ENCODE results near the gene BMPR1A. TPM values are rescaled to one million over a fixed set of nuclear protein-coding genes. Genes with fewer than 3 reads are reported as not detected.
A peak's percentile ranks its signal among the peaks of the same experiment; 100 is the strongest.

Gene BMPR1A
- total RNA-seq, 6 experiments from 2014 or later = 9.9 to 20.4 (median 12.4) TPM

DNA sequence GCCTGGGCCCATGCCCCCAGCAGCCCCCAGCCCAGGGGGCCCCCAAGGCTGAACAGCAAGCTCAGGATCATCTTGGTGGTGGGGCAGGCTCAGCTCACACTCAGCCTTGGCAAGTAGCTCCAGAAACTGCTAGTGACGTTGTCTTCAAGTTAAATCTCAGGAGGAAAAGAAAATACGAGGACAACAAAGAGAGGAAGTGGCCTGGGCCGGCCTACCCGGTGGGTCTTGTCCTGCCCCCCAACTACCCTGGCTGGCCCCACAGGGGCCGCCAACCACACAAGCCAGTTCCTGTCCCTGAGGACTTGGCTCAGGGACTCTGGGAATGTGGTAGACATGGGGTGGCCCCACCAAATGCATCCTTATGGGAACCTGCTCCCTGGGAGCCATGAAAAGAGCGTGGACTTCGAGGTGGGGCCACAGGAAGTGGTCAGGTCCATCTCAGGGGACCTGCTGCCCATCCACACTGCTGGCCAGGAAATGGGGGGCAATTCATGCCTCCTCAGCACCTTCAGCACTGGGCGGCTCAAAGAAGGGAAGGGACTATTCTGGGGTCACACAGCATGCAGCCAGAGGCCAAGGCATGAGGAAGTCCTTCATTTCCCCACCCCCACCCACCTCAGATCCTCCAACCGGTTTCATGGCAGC lies 201.2 kb downstream of the BMPR1A start, which contains the start of gene MMRN2:
TSS of gene MMRN2 (minus strand) at position 145 of the 645 bp plus-strand sequence. CDS start at position 71, 74 bp downstream.
- no peaks in the 10 kb centered on the region for H3K9me3 ChIP-seq
- peak within 1 kb of the TSS; percentile 16 to 24 (median 18) for H3K4me3 ChIP-seq
- 63% methylated on average over 5 of the region's 9 CpGs for WGBS (ENCODE audit: insufficient coverage, low coverage, low lambda C conversion rate, missing lambda C conversion rate)
- peak in 1 of 3 donors; percentile 49 for DNase-seq
- peaks cover 0 to 9% (median 4%) of the 10 kb centered on the region in 4 donors for H3K4me1 ChIP-seq
- no peaks in the 10 kb centered on the region for H3K36me3 ChIP-seq
- intact Hi-C loops (cut with DNase I) = no loop called here
- H3K27ac ChIP-seq = peak within 1 kb of the TSS; percentile 15 to 75 (median 57)
- peak; percentile 5 to 18 (median 14) for ATAC-seq
- TF ChIP-seq, protein P1, sequence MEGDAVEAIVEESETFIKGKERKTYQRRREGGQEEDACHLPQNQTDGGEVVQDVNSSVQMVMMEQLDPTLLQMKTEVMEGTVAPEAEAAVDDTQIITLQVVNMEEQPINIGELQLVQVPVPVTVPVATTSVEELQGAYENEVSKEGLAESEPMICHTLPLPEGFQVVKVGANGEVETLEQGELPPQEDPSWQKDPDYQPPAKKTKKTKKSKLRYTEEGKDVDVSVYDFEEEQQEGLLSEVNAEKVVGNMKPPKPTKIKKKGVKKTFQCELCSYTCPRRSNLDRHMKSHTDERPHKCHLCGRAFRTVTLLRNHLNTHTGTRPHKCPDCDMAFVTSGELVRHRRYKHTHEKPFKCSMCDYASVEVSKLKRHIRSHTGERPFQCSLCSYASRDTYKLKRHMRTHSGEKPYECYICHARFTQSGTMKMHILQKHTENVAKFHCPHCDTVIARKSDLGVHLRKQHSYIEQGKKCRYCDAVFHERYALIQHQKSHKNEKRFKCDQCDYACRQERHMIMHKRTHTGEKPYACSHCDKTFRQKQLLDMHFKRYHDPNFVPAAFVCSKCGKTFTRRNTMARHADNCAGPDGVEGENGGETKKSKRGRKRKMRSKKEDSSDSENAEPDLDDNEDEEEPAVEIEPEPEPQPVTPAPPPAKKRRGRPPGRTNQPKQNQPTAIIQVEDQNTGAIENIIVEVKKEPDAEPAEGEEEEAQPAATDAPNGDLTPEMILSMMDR (IDR thresholded peaks at IDR 0.05) = no peak
- no peak for TF ChIP-seq POLR2A (IDR thresholded peaks at IDR 0.05)
- no peaks in the 10 kb centered on the region for H3K27me3 ChIP-seq

DNA sequence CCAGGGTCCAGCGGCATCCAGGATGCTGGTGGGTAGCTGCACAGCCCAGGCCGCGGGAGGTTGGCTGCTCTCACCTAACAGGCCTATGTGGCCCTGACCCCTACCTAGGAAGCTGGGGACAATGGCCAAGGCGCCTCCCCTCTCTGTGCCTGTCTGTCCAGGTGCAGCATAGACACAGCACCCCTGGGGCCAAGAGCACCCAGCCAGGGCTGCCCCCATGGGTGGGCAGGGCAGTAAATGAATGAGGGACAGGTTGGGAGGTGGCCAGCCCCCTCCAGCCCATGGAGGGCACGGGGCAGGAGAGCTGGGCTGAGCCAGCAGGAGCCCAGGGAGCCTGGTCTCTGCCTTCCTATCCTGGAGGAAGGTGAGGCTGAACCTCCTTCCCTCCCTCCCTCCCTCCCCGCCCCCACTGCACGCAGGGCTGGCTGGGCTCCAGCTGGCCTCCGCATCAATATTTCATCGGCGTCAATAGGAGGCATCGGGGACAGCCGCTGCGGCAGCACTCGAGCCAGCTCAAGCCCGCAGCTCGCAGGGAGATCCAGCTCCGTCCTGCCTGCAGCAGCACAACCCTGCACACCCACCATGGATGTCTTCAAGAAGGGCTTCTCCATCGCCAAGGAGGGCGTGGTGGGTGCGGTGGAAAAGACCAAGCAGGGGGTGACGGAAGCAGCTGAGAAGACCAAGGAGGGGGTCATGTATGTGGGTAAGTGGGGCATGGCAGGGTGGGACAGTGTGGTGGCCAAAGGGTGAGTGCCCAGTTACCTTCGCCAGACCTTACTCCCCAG lies 201.9 kb downstream of the BMPR1A start, which contains the start of gene SNCG:
TSS of gene SNCG (plus strand) at position 484 of the 785 bp plus-strand sequence. CDS start at position 583, 99 bp downstream.
- intact Hi-C loops (cut with DNase I) = no loop called here
- Histone ChIP-seq H3K27ac (peak within 1 kb of the TSS in 2 of 3 donors; percentile 57 to 75), H3K9me3 (no peaks in the 10 kb centered on the region), H3K27me3 (no peaks in the 10 kb centered on the region), H3K4me3 (peak within 1 kb of the TSS in 2 of 3 donors; percentile 16 to 24), H3K36me3 (no peaks in the 10 kb centered on the region), H3K4me1 (peaks cover 0 to 9% (median 4%) of the 10 kb centered on the region in 4 donors)
- DNase-seq (peak in 1 of 3 donors; percentile 61), ATAC-seq (peak; percentile 6 to 21 (median 14))
- no peak for TF ChIP-seq POLR2A (IDR thresholded peaks at IDR 0.05)
- TF ChIP-seq, protein P1 (IDR thresholded peaks at IDR 0.05) = no peak
- 43% methylated on average over 5 of the region's 22 CpGs for WGBS (ENCODE audit: insufficient coverage, low coverage, low lambda C conversion rate, missing lambda C conversion rate)

DNA sequence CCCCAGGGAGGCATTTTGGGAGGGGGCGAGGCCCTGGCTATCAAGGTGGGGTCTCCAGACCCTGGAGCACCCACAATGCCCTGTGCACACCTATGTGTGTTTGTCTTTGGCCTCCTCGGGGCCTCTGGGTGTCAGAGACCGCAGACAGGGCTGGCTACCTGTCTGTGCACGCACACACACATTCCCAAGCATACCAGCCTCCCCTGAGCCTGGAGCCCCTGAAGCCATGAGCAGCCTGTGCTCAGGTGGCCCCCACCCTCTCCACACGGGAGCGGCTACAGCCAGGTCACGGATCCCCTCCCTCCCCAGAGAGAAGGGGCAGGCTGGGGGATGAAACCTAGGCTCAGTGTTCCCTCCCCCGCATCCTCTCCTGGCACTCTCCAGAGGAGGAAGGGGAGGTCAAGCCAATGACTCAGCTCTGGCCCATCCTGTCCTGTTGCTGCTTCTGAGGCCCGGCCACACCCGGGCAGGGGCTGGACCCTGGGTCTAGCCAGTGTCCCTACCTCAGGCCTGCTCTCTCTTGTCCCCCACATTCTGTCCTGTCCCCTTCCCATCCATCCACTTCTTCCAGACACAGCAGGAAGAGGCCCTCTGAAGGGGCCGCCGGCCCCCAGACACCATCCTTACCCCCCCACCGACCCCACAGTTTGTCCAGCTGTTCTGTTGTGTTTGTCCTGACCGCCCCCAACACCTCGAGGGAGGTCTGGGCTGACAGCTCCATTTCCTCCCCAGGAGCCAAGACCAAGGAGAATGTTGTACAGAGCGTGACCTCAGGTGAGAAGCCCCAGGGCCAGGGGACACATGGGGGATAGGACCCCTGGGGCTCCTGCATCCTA lies 202.7 kb downstream of the BMPR1A start:
- Histone ChIP-seq H3K9me3 (no peaks in the 10 kb centered on the region), H3K27ac (peak overlapping the region in 2 of 3 donors; percentile 38 to 57), H3K4me3 (no peak overlapping the region), H3K36me3 (no peaks in the 10 kb centered on the region), H3K4me1 (peaks cover 0 to 5% (median 2%) of the 10 kb centered on the region in 4 donors), H3K27me3 (no peaks in the 10 kb centered on the region)
- intact Hi-C loops (cut with DNase I) = no loop called here
- WGBS (ENCODE audit: insufficient coverage, low coverage, low lambda C conversion rate, missing lambda C conversion rate) = 47% methylated on average over 5 of the region's 16 CpGs
- peak; percentile 32 to 65 (median 50) for ATAC-seq
- TF ChIP-seq POLR2A (IDR thresholded peaks at IDR 0.05) = no peak
- TF ChIP-seq, protein P1 (IDR thresholded peaks at IDR 0.05) = no peak
- DNase-seq = peak in 2 of 3 donors; percentile 50 to 53

DNA sequence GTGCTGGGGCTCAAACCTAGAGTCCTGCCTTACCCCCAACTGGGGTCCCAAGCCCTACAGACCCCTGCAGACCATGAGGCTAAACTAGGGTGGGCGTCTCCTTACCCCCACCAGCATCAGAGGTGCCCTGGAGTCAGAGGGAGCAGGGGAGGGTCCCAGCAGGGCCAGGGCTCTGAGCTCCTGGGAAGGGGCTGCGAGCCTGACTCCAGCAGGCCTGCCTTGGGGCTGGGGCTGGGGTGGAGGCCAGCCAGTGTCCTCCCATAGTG lies 203.3 kb downstream of the BMPR1A start:
- no peak for DNase-seq
- TF ChIP-seq, protein P1 (IDR thresholded peaks at IDR 0.05) = no peak
- TF ChIP-seq POLR2A (IDR thresholded peaks at IDR 0.05) = no peak
- Histone ChIP-seq H3K27ac (no peak overlapping the region), H3K4me1 (peaks cover 0 to 5% (median 2%) of the 10 kb centered on the region in 4 donors), H3K36me3 (no peaks in the 10 kb centered on the region), H3K27me3 (no peaks in the 10 kb centered on the region), H3K4me3 (no peak overlapping the region), H3K9me3 (no peaks in the 10 kb centered on the region)
- no CpG with 5 or more reads among the region's 2 CpGs for WGBS (ENCODE audit: insufficient coverage, low coverage, low lambda C conversion rate, missing lambda C conversion rate)
- ATAC-seq = no peak
- intact Hi-C loops (cut with DNase I) = no loop called here

Data from right lobe of liver (tissue), 6 donors.